Nephron progenitor cell (in vitro differentiated cells): Measurements from ENCODE around the gene MYOZ2.

Experiments
- DNase-seq: peaks from one replicate; pipeline ENCODE4 v3.0.0; 2021
- H3K27ac Mint-ChIP-seq: 2 replicates; pipeline ENCODE4 v1.8.0; 2021; ENCODE audit warnings: mild to moderate bottlenecking, moderate library complexity, mixed read lengths
- H3K27me3 Mint-ChIP-seq: 2 replicates; pipeline ENCODE4 v1.8.0; 2021; ENCODE audit warnings: mild to moderate bottlenecking, low read depth, mixed read lengths; ENCODE audit not compliant: poor library complexity
- H3K36me3 Mint-ChIP-seq: 2 replicates; pipeline ENCODE4 v1.8.0; 2021; ENCODE audit warnings: low read depth, mixed read lengths
- H3K4me1 Mint-ChIP-seq: 2 replicates; pipeline ENCODE4 v1.8.0; 2021; ENCODE audit warnings: mixed read lengths
- H3K4me3 Mint-ChIP-seq: 2 replicates; pipeline ENCODE4 v1.8.0; 2021; ENCODE audit warnings: mild to moderate bottlenecking, moderate library complexity, mixed read lengths
- H3K9me3 Mint-ChIP-seq: 2 replicates; pipeline ENCODE4 v1.8.0; 2021; ENCODE audit warnings: mild to moderate bottlenecking, moderate library complexity, mixed read lengths
- CTCF ChIP-seq: fragments of 200-600 bp; sonication (generic); IDR thresholded peaks from 2 replicates; pipeline ENCODE4 v1.5.0; 2021; ENCODE audit warnings: antibody characterized with exemption

The MYOZ2 gene

GRCh38 chr4:119098306-119098705 lies 37.3 kb upstream of the MYOZ2 start:
- Mint-ChIP-seq H3K27me3 (no peaks in the 10 kb centered on the region), H3K4me1 (peaks cover 3% of the 10 kb centered on the region), H3K4me3 (no peak overlapping the region), H3K36me3 (no peaks in the 10 kb centered on the region), H3K27ac (no peak overlapping the region), H3K9me3 (no peaks in the 10 kb centered on the region)
- DNase-seq, result no peak
- no peak for TF ChIP-seq CTCF

- TF ChIP-seq CTCF, result no peak
- no peak overlapping the region for H3K27ac Mint-ChIP-seq
- H3K4me3 Mint-ChIP-seq, result no peak overlapping the region
- DNase-seq, result no peak
- no peaks in the 10 kb centered on the region for H3K9me3 Mint-ChIP-seq
- H3K4me1 Mint-ChIP-seq, result no peaks in the 10 kb centered on the region
- no peaks in the 10 kb centered on the region for H3K36me3 Mint-ChIP-seq
- no peaks in the 10 kb centered on the region for H3K27me3 Mint-ChIP-seq
These were observed 36.3 kb upstream of the MYOZ2 start for GRCh38 chr4:119099227-119099810.

GRCh38 chr4:119100655-119101054 lies 35.0 kb upstream of the MYOZ2 start:
- Mint-ChIP-seq H3K36me3 (no peaks in the 10 kb centered on the region), H3K27me3 (no peaks in the 10 kb centered on the region), H3K4me3 (no peak overlapping the region), H3K9me3 (no peaks in the 10 kb centered on the region), H3K4me1 (no peaks in the 10 kb centered on the region), H3K27ac (no peak overlapping the region)
- DNase-seq, result no peak
- TF ChIP-seq CTCF, result no peak

GRCh38 chr4:119103263-119103662 lies 32.4 kb upstream of the MYOZ2 start:
- TF ChIP-seq CTCF, result no peak
- Mint-ChIP-seq H3K4me1 (peaks cover 6% of the 10 kb centered on the region), H3K27ac (no peak overlapping the region), H3K36me3 (no peaks in the 10 kb centered on the region), H3K4me3 (no peak overlapping the region), H3K9me3 (no peaks in the 10 kb centered on the region), H3K27me3 (no peaks in the 10 kb centered on the region)
- DNase-seq, result no peak

- TF ChIP-seq CTCF, result no peak
- Mint-ChIP-seq H3K4me3 (no peak overlapping the region), H3K27ac (no peak overlapping the region), H3K27me3 (no peaks in the 10 kb centered on the region), H3K9me3 (no peaks in the 10 kb centered on the region), H3K36me3 (no peaks in the 10 kb centered on the region), H3K4me1 (peaks cover 6% of the 10 kb centered on the region)
- DNase-seq, result no peak
These were observed 30.9 kb upstream of the MYOZ2 start for GRCh38 chr4:119104644-119105273.

- no peaks in the 10 kb centered on the region for H3K9me3 Mint-ChIP-seq
- H3K36me3 Mint-ChIP-seq, result no peaks in the 10 kb centered on the region
- peaks cover 6% of the 10 kb centered on the region for H3K4me1 Mint-ChIP-seq
- H3K27me3 Mint-ChIP-seq, result no peaks in the 10 kb centered on the region
- no peak overlapping the region for H3K4me3 Mint-ChIP-seq
- DNase-seq, result no peak
- no peak for TF ChIP-seq CTCF
- H3K27ac Mint-ChIP-seq, result no peak overlapping the region
These were observed 30.0 kb upstream of the MYOZ2 start for GRCh38 chr4:119105605-119106004.
